ENCODE measurements around the gene HS6ST2. TPM values are rescaled to one million over a fixed set of nuclear protein-coding genes. Genes with fewer than 3 reads are reported as not detected.

The HS6ST2 gene
- polyA plus RNA-seq, 1 donor (not counting 4 experiments of a cell fraction or from before 2014, with no cell fraction given), result 0.43 TPM

DNA sequence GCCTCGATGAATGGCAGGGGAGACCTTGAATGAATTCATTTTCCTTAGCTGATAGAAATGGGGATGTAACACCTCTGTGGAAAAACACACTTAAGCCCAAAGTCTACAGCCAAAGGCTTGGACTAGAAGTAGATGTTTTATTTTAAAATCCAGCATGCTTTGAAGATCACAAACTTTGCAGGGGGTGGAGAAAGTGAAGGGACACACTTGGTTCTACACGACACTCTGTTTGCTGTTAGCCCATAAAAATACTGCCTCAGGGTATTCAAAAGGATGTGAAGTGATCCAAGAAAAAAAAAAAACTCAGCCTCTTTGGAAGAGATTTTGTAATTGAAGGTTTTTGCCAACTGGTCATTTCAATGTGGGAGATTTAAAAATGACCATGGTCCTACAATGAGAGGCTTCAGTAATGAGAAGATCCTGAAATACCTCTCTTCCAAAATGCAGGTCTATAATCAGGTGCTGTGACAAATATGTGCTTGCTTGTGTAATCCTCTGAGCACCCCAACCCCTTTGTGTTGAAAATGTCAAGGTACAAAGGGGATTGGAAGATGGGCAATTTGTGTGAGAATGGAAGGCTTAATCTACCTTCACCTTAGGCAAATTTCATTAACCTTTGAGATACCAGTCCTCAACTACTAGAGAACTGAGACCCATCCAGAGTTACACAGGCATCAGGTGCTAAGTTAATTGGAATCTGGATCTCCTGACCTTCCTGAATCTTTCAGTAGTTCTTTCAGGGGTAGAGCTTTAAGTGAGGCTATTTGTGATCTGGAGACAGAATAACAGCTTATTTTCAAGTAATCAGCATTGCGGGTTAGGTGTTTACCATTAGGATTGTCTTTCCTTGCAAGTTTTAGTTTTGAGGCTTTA lies 82.5 kb downstream of the HS6ST2 start:
- DNase-seq (ENCODE audit: low read depth, low spot score) (no peak), FAIRE-seq (no peak)

DNA sequence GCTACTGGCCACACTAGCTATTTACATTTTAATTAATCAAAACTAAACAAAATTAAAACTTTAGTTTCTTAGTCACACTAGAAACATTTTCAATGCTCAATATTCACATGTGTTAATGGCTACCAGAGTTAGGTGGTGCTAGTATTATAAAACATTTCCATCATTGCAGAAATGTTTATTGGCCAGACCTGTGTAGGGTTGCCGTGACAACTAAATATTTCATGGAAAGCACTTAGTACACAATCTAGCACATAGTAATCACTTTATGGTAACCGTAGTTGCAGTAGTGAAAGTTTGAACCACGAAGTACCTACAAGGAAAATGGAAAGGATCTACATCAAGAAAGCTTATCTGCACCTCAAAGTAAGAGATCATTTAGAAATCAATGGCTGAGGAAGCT lies 95.9 kb downstream of the HS6ST2 start:
- dilution Hi-C loops (cut with MboI; ENCODE audit: extremely low pct_ligation_motif_present, low sequenced_read_pairs), result no loop called here
- no peak overlapping the region for H3K27ac ChIP-seq (ENCODE audit: control insufficient read depth, insufficient read depth, low read length)
- H3K4me3 ChIP-seq (ENCODE audit: control insufficient read depth in 2 of 3, extremely low read depth in 1 of 3, insufficient read depth in 2 of 3, low read depth in 1 of 3, low read length in 3 of 3), result no peak overlapping the region
- no peaks in the 10 kb centered on the region for H3K4me1 ChIP-seq (ENCODE audit: control insufficient read depth, extremely low read depth, insufficient read depth, low read length)
- H3K79me2 ChIP-seq (ENCODE audit: control insufficient read depth, insufficient read depth, low read length), result no peaks in the 10 kb centered on the region
- no peaks in the 10 kb centered on the region for H4K20me1 ChIP-seq (ENCODE audit: control insufficient read depth, extremely low read depth, insufficient read depth, low read length)
- no peak overlapping the region for H2AFZ ChIP-seq (ENCODE audit: control insufficient read depth, low read length)
- H3K9ac ChIP-seq (ENCODE audit: control insufficient read depth, extremely low read depth, insufficient read depth, low read length), result no peak overlapping the region
- H3K36me3 ChIP-seq (ENCODE audit: control insufficient read depth in 2 of 2, extremely low read depth in 1 of 2, insufficient read depth in 2 of 2, low read length in 2 of 2), result no peaks in the 10 kb centered on the region
- DNase-seq (ENCODE audit: low read depth, low spot score) (no peak), FAIRE-seq (no peak)
- no peak for TF ChIP-seq EZH2 (IDR thresholded peaks at IDR 0.05; ENCODE audit: low read length)
- TF ChIP-seq, protein P1, sequence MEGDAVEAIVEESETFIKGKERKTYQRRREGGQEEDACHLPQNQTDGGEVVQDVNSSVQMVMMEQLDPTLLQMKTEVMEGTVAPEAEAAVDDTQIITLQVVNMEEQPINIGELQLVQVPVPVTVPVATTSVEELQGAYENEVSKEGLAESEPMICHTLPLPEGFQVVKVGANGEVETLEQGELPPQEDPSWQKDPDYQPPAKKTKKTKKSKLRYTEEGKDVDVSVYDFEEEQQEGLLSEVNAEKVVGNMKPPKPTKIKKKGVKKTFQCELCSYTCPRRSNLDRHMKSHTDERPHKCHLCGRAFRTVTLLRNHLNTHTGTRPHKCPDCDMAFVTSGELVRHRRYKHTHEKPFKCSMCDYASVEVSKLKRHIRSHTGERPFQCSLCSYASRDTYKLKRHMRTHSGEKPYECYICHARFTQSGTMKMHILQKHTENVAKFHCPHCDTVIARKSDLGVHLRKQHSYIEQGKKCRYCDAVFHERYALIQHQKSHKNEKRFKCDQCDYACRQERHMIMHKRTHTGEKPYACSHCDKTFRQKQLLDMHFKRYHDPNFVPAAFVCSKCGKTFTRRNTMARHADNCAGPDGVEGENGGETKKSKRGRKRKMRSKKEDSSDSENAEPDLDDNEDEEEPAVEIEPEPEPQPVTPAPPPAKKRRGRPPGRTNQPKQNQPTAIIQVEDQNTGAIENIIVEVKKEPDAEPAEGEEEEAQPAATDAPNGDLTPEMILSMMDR (optimal IDR thresholded peaks at IDR 0.05 in 1 of 3, IDR thresholded peaks at IDR 0.05 in 1 of 3, conservative IDR thresholded peaks at IDR 0.05 in 1 of 3; ENCODE audit: extremely low read depth in 1 of 3, insufficient read depth in 2 of 3, low read length in 3 of 3), result no peak
- no peaks in the 10 kb centered on the region for H3K27me3 ChIP-seq (ENCODE audit: control insufficient read depth, extremely low read depth, insufficient read depth, low read length)
- H3K9me1 ChIP-seq (ENCODE audit: control insufficient read depth, extremely low read depth, insufficient read depth, low read length), result no peaks in the 10 kb centered on the region
- H3K4me2 ChIP-seq (ENCODE audit: control insufficient read depth, extremely low read depth, insufficient read depth, low read depth, low read length), result no peak overlapping the region
- no peaks in the 10 kb centered on the region for H3K9me3 ChIP-seq (ENCODE audit: control insufficient read depth, low read depth, low read length)

More for the DNA sequence above, 82.5 kb downstream of the HS6ST2 start:
- Histone ChIP-seq H2AFZ (ENCODE audit: control insufficient read depth, low read length) (no peak overlapping the region), H3K27ac (ENCODE audit: control insufficient read depth, insufficient read depth, low read length) (no peak overlapping the region), H3K36me3 (ENCODE audit: control insufficient read depth in 2 of 2, extremely low read depth in 1 of 2, insufficient read depth in 2 of 2, low read length in 2 of 2) (no peaks in the 10 kb centered on the region), H3K4me1 (ENCODE audit: control insufficient read depth, extremely low read depth, insufficient read depth, low read length) (no peaks in the 10 kb centered on the region), H3K9ac (ENCODE audit: control insufficient read depth, extremely low read depth, insufficient read depth, low read length) (no peak overlapping the region), H4K20me1 (ENCODE audit: control insufficient read depth, extremely low read depth, insufficient read depth, low read length) (no peaks in the 10 kb centered on the region), H3K27me3 (ENCODE audit: control insufficient read depth, extremely low read depth, insufficient read depth, low read length) (no peaks in the 10 kb centered on the region), H3K79me2 (ENCODE audit: control insufficient read depth, insufficient read depth, low read length) (no peaks in the 10 kb centered on the region), H3K4me2 (ENCODE audit: control insufficient read depth, extremely low read depth, insufficient read depth, low read depth, low read length) (no peak overlapping the region), H3K9me3 (ENCODE audit: control insufficient read depth, low read depth, low read length) (no peaks in the 10 kb centered on the region), H3K9me1 (ENCODE audit: control insufficient read depth, extremely low read depth, insufficient read depth, low read length) (no peaks in the 10 kb centered on the region), H3K4me3 (ENCODE audit: control insufficient read depth in 2 of 3, extremely low read depth in 1 of 3, insufficient read depth in 2 of 3, low read depth in 1 of 3, low read length in 3 of 3) (no peak overlapping the region)
- dilution Hi-C loops (cut with MboI; ENCODE audit: extremely low pct_ligation_motif_present, low sequenced_read_pairs), result no loop called here
- TF ChIP-seq, protein P1 (optimal IDR thresholded peaks at IDR 0.05 in 1 of 3, IDR thresholded peaks at IDR 0.05 in 1 of 3, conservative IDR thresholded peaks at IDR 0.05 in 1 of 3; ENCODE audit: extremely low read depth in 1 of 3, insufficient read depth in 2 of 3, low read length in 3 of 3), result no peak
- no peak for TF ChIP-seq EZH2 (IDR thresholded peaks at IDR 0.05; ENCODE audit: low read length)
